Activated naive CD4-positive, alpha-beta T cell treated with Interleukin-2 at 50 U/mL for 16 hours (primary cell): ENCODE data around the gene TFCP2L1.
"Not testable (repeated sequence)": the region's sequence is repeated elsewhere in the genome, so short reads cannot be mapped to it uniquely, and the experiment has no call there.

Experiments used
- DNase-seq: peaks from one replicate; pipeline ENCODE4 v3.0.0-alpha.2; 2020

TFCP2L1 gene

GRCh38 chr2:121284463-121285449 is at the start of gene TFCP2L1:
TFCP2L1 (minus strand) TSS chr2:121285202; CDS start chr2:121285109, 93 bp downstream.
- DNase-seq = no peak

GRCh38 chr2:121333834-121334558 is 49.0 kb upstream of the TFCP2L1 start:
- DNase-seq = no peak

GRCh38 chr2:121333231-121333630 is 48.2 kb upstream of the TFCP2L1 start:
- no peak for DNase-seq

- not testable (repeated sequence) for DNase-seq
These were observed 46.3 kb upstream of the TFCP2L1 start for GRCh38 chr2:121331324-121331723.

- DNase-seq = no peak
These were observed 45.9 kb upstream of the TFCP2L1 start for GRCh38 chr2:121330921-121331320.

GRCh38 chr2:121329786-121330185 is 44.8 kb upstream of the TFCP2L1 start:
- no peak for DNase-seq

GRCh38 chr2:121326628-121327027 is 41.6 kb upstream of the TFCP2L1 start:
- DNase-seq = no peak

- DNase-seq = no peak
These were observed 39.6 kb upstream of the TFCP2L1 start for GRCh38 chr2:121324601-121325000.

- DNase-seq = no peak
These were observed 36.5 kb upstream of the TFCP2L1 start for GRCh38 chr2:121321476-121321875.

GRCh38 chr2:121319941-121320340 is 34.9 kb upstream of the TFCP2L1 start:
- DNase-seq = no peak

GRCh38 chr2:121316986-121317385 is 32.0 kb upstream of the TFCP2L1 start:
- no peak for DNase-seq

- not testable (repeated sequence) for DNase-seq
These were observed 28.7 kb upstream of the TFCP2L1 start for GRCh38 chr2:121313701-121314100.

GRCh38 chr2:121309801-121310200 is 24.8 kb upstream of the TFCP2L1 start:
- no peak for DNase-seq

GRCh38 chr2:121309323-121309722 is 24.3 kb upstream of the TFCP2L1 start:
- no peak for DNase-seq

- no peak for DNase-seq
These were observed 22.0 kb upstream of the TFCP2L1 start for GRCh38 chr2:121307048-121307447.

- DNase-seq = no peak
These were observed 19.9 kb upstream of the TFCP2L1 start for GRCh38 chr2:121304941-121305340.

- DNase-seq = no peak
These were observed 18.7 kb upstream of the TFCP2L1 start for GRCh38 chr2:121303531-121304263.

GRCh38 chr2:121301190-121301589 is 16.2 kb upstream of the TFCP2L1 start:
- not testable (repeated sequence) for DNase-seq

GRCh38 chr2:121298476-121298875 is 13.5 kb upstream of the TFCP2L1 start:
- DNase-seq = no peak

- not testable (repeated sequence) for DNase-seq
These were observed 12.9 kb upstream of the TFCP2L1 start for GRCh38 chr2:121297866-121298265.

- DNase-seq = no peak
These were observed 12.3 kb upstream of the TFCP2L1 start for GRCh38 chr2:121297217-121297830.

GRCh38 chr2:121295911-121296650 is 11.1 kb upstream of the TFCP2L1 start:
- no peak for DNase-seq
